Measurements from ENCODE around the gene RAB3C.
"Not testable (repeated sequence)": the region's sequence is repeated elsewhere in the genome, so short reads cannot be mapped to it uniquely, and the experiment has no call there.

RAB3C gene

GRCh38 chr5:58675341-58675740 lies 92.5 kb downstream of the RAB3C start:
- no peak for DNase-seq (ENCODE audit: low spot score)

DNA sequence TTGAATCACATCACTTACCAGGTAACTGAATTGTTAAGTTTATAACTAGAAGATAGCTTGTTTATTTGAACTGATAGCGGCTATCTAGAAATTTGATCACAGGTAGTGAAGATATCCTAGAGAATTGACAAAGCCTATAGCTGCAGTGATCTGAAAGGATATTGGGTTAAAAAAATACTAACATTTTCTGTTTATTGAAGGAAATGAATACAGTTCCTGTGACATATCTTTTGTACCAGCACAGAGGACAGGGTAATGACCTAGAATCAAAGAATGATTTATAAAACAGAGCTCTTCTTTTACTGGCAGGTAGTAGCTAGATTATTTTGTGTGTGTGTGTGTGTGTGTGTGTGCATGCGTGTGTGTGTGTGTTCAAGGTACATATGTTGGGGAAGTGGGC lies 94.8 kb downstream of the RAB3C start:
- no peak for DNase-seq (ENCODE audit: low spot score)

GRCh38 chr5:58680503-58680902 lies 97.6 kb downstream of the RAB3C start:
- no peak for DNase-seq (ENCODE audit: low spot score)

DNA sequence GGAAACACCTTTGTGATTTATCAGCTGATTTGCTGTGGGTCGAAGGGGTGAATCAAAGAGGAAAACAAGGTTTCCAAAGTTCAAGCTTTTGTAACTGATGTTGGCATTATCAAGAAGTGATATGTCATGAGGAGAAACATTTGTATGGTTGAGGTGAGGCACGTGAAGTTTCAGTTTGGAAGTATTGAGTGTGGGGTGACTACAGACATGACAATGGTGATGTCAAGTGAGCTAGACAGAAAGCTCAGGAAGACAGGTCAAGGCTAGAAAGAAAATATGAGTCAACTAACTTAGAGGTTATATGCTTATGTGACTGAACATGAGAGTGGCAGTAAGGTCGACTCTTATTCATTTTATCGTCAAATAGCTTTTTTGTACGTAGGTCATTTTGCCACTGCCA lies 99.1 kb downstream of the RAB3C start:
- no peak for DNase-seq (ENCODE audit: low spot score)

- no peak for DNase-seq (ENCODE audit: low spot score)
Measured at GRCh38 chr5:58683567-58683966, 100.7 kb downstream of the RAB3C start.

DNA sequence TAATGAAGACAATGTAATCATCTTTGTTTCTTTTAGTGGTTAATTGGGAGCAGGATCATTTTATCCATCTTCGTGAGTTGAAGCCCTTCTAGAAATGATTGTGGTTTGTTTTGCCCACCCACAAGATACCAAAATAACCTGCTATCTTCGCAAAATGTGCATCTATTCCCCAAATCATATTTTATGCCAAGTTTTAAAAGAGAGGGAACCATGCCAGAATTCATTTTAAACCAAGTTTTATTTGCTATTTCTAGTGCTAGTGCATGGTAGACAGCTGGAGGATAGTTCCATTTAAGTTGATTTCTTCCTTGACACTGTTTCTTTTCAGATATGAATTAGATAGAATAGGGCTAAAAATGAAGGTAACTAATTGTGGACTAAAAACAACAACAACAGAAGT lies 104.2 kb downstream of the RAB3C start:
- no peak for DNase-seq (ENCODE audit: low spot score)

GRCh38 chr5:58687595-58687994 lies 104.7 kb downstream of the RAB3C start:
- DNase-seq (ENCODE audit: low spot score): no peak

GRCh38 chr5:58699088-58699761 lies 116.3 kb downstream of the RAB3C start:
- not testable (repeated sequence) for DNase-seq (ENCODE audit: low spot score)

DNA sequence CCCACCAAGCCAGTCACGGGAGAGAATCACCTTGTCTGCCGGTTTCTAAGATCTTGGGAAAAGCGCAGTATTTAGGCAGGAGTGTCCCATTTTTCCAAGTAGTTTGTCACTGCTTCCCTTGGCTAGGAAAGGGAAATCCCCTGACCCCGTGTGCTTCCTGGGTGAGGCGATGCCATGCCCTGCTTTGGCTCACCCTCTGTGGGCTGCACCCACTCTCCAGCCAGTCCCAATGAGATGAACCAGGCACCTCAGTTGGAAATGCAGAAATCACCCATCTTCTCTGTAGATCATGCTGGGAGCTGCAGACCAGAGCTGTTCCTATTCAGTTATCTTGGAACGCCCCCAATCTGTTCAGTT lies 116.9 kb downstream of the RAB3C start:
- DNase-seq (ENCODE audit: low spot score): no peak

DNA sequence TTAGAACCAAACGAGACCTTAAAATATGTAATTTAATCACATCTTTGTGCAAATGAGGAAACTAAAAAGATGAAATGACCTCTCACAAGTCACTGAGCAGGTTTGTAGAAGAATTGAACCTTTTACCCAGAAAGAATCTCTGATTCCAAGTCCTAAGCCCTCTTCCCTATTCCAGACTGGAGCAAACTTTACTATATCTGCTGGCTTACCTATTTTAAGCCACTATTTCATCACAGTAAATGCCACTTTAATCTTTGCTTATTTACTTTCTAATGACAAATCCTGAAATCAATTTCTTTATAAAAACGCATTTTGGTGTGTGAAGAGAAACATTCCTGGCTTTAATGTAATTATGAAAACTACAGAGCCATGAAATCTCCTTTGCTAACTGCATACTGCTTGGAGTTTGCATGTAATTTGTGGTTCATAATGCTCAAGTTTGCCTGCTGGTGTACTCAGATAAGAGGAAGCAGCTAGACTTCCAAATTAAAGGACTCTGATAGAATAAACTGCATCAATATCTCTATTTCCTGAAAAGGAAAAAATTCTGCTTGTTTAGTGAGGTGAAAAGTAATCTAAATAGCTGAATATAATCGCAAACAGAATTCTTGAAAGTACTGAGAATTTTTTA lies 121.2 kb downstream of the RAB3C start:
- DNase-seq (ENCODE audit: low spot score): no peak

- no peak for DNase-seq (ENCODE audit: low spot score)
Measured at GRCh38 chr5:58706736-58707135, 123.9 kb downstream of the RAB3C start.

- no peak for DNase-seq (ENCODE audit: low spot score)
Measured at GRCh38 chr5:58708456-58708855, 125.6 kb downstream of the RAB3C start.

DNA sequence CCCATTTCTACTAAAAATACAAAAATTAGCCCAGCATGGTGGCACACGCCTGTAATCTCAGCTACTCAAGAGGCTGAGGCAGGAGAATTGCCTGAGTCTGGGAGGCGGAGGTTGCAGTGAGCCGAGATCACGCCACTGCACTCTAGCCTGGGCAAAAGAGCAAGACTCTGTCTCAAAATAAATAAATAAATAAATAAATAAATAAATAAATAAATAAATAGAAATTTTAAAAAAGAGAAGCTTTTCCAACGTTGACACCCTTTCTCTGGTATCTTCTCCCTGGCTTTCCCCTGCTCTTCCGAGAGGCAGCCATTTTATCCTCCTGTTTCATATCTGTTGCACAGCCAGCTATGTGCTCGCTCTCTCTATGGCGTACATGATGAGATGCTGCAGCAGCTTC lies 127.5 kb downstream of the RAB3C start:
- not testable (repeated sequence) for DNase-seq (ENCODE audit: low spot score)

- DNase-seq (ENCODE audit: low spot score): no peak
Measured at GRCh38 chr5:58710871-58711270, 128.0 kb downstream of the RAB3C start.

DNA sequence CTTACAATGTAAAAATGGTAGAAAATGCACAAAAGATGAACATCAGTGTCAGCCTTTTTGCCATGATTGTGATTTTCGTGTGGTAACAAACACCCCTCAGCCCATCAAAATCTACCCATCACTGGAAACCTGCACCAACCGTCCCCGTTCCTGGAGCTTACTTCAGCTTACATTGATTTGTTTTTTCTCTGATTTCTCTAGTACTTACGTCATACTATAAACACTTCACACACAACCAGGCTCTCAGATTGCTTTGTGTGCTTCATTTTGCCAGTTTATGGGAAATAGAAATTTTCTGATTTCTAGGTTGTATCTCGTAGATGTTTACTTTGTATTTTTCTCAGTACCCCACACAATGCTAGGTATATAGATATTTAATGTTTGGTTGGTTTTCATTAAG lies 129.1 kb downstream of the RAB3C start:
- no peak for DNase-seq (ENCODE audit: low spot score)

DNA sequence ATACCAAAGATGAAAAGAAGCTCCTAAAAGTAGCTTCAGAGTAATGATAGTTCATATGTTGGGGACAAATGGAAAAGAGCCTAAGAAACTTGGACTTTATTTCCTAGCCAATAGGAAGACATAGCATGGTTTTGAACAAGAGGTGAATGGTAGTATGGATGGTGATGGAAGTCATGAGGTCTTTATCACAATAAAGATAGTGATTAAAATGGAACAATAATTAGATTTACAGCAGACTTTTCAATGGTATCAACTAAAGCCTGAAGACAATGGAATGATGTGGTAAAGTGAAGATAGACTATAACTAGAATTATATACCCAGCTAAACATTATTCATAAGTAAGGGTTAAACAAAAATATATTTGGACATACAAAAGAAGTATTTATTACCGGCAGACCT lies 131.2 kb downstream of the RAB3C start:
- DNase-seq (ENCODE audit: low spot score): no peak

- DNase-seq (ENCODE audit: low spot score): no peak
Measured at GRCh38 chr5:58715997-58716656, 133.3 kb downstream of the RAB3C start.

DNA sequence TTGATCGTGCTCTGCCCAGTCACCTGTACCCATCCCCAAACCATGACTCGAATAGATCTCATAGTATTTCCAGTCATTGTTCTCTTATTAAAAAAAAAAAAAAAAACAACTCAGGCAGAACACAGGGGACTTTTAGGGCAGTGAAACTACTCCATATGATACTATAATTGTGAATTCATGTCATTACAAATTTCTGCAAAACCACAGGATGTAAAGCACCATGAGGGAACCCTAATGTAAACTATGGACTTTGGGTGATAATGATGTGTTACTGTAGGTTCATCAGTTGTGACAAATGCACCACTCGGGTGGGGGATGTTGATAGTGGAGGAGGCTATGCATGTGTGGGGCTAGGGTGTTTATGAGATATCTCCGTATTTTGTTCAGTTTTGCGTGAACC lies 133.8 kb downstream of the RAB3C start:
- no peak for DNase-seq (ENCODE audit: low spot score)

GRCh38 chr5:58717303-58718007 lies 134.6 kb downstream of the RAB3C start:
- no peak for DNase-seq (ENCODE audit: low spot score)

GRCh38 chr5:58718269-58718978 lies 135.5 kb downstream of the RAB3C start:
- DNase-seq (ENCODE audit: low spot score): no peak

DNA sequence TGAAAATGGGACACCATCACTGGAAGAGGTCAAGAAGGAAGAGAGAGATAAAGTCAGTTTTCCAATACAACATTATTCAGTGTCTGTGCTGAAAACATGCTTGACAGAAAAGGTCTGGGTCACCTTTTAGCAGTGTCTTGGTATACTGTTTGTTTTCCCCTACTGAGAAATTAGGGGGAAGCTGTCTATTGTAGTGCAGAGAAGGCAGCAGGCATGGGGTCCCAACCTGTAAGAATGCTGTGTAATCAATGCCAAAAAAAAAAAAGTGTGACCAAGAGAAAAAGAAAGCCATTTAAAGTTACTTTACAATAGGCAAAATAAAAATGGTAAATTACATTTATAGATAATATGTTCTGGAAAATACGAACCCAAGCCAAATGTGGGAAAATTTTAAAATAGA lies 139.3 kb downstream of the RAB3C start:
- no peak for DNase-seq (ENCODE audit: low spot score)

DNA sequence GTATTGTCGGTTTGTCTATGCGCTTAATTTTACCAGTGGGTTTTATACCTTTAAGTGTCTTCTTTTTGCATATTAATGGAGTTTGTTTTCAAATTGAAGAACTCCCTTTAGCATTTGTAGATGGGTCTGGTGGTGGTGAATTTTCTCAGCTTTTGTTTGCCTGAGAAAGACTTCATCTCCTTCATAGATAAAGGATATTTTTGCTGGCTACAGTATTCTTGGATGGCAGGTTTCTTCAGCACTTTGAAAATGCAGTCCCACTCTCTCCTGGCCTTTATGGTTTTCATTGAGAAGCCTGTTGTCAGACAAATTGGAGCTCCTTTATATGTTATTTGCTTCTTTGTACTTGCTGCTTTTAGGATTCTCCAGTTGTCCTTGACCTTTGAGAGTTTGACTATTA lies 142.1 kb downstream of the RAB3C start:
- no peak for DNase-seq (ENCODE audit: low spot score)
